ENCODE data around the gene CAGE1.

Gene CAGE1

GRCh38 chr6:7431674-7432390, 42.3 kb upstream of the CAGE1 start:
- no peak for TF ChIP-seq ZFX (IDR thresholded peaks at IDR 0.05; ENCODE audit: borderline replicate concordance)
- TF ChIP-seq CTCF (IDR thresholded peaks at IDR 0.05) = no peak
- H3K27ac ChIP-seq = no peak overlapping the region

DNA sequence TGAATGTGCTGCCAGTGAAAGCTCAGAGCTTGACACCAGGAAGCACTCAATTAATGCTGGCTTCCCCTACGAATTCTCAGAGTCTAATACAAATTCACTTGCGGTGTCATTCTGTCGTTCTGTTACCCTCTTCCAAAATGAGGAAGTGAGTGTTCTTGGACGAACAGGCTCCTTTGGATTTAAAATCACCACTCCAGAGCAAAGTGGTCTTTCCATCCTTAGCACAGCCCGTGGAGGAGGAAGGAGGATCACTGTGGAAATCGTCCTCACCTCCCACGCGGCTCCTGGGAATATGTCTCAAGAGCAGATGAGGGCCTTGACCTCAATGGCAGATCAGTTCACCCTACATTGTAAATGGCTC, 41.8 kb upstream of the CAGE1 start:
- TF ChIP-seq ZFX (IDR thresholded peaks at IDR 0.05; ENCODE audit: borderline replicate concordance) (no peak), CTCF (IDR thresholded peaks at IDR 0.05) (no peak)

DNA sequence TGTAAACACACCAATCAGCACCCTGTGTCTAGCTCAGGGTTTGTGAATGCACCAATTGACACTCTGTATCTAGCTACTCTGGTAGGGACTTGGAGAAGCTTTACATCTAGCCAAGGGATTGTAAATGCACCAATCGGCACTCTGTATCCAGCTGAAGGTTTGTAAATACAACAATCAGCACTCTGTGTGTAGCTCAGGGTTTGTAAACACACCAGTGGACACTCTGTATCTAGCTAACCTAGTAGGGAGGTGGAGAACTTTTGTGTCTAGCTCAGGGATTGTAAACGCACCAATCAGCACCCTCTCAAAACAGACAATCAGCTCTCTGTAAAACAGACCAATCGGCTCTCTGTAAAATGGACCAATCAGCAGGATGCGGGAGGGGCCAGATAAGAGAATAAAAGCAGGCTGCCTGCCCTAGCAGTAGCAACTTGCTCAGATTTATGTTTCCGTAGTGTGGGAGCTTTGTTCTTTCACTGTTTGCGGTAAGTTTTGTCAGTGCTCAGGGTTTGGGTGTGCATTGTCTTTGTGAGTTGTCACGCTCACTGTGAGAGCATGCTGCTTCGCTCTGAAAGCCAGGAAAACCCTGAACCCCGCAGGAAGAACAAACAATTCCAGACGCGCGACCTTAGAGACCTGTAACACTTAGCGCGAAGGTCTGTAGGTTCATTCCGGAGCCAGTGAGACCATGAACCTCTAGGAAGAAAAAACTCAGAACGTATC, 37.1 kb upstream of the CAGE1 start:
- TF ChIP-seq ZFX (IDR thresholded peaks at IDR 0.05; ENCODE audit: borderline replicate concordance) (no peak), CTCF (IDR thresholded peaks at IDR 0.05) (no peak)
- H3K27ac ChIP-seq = no peak overlapping the region

More for the DNA sequence above, 41.8 kb upstream of the CAGE1 start:
- no peak overlapping the region for H3K27ac ChIP-seq

GRCh38 chr6:7425808-7426190, 36.3 kb upstream of the CAGE1 start:
- TF ChIP-seq ZFX (IDR thresholded peaks at IDR 0.05; ENCODE audit: borderline replicate concordance) (no peak), CTCF (IDR thresholded peaks at IDR 0.05) (no peak)
- no peak overlapping the region for H3K27ac ChIP-seq

GRCh38 chr6:7424967-7425807, 35.6 kb upstream of the CAGE1 start:
- TF ChIP-seq ZFX (IDR thresholded peaks at IDR 0.05; ENCODE audit: borderline replicate concordance) = no peak
- TF ChIP-seq CTCF (IDR thresholded peaks at IDR 0.05) = peak; percentile 79
- H3K27ac ChIP-seq = no peak overlapping the region

DNA sequence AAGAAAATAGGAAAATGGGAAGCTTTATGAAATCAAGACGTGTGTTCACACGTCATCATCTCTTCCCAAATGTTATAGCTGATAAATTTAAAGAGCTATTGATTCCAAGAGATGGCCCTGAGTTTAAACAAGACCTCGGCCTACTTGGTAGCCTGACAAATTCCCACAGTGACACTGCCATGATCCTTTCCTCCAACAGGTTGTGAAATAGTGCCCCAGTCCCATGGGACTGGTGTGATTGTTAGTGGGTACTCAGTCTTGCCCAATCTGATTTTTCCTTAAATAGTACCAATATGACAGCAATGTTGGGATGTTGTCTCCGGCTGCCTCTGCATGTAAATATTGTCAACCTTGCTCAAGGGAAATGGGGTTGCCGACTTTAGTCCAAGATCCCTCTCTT, 34.5 kb upstream of the CAGE1 start:
- H3K27ac ChIP-seq = no peak overlapping the region
- TF ChIP-seq CTCF (IDR thresholded peaks at IDR 0.05) = no peak
- TF ChIP-seq ZFX (IDR thresholded peaks at IDR 0.05; ENCODE audit: borderline replicate concordance) = no peak
